Purkinje cell (primary cell): ENCODE data around the gene CTSZ. TPM values are rescaled to one million over a fixed set of nuclear protein-coding genes. Genes with fewer than 3 reads are reported as not detected.

Source experiments
- polyA plus RNA-seq: library from polyadenylated mRNA; unstranded; fragments of >200 nt; fragmentation: Nextera tagmentation; gene quantifications from 2 replicates; pipeline ENCODE4 v1.2.1, GENCODE V29; 2014

The CTSZ gene
- polyA plus RNA-seq = not detected in 2 replicates

DNA sequence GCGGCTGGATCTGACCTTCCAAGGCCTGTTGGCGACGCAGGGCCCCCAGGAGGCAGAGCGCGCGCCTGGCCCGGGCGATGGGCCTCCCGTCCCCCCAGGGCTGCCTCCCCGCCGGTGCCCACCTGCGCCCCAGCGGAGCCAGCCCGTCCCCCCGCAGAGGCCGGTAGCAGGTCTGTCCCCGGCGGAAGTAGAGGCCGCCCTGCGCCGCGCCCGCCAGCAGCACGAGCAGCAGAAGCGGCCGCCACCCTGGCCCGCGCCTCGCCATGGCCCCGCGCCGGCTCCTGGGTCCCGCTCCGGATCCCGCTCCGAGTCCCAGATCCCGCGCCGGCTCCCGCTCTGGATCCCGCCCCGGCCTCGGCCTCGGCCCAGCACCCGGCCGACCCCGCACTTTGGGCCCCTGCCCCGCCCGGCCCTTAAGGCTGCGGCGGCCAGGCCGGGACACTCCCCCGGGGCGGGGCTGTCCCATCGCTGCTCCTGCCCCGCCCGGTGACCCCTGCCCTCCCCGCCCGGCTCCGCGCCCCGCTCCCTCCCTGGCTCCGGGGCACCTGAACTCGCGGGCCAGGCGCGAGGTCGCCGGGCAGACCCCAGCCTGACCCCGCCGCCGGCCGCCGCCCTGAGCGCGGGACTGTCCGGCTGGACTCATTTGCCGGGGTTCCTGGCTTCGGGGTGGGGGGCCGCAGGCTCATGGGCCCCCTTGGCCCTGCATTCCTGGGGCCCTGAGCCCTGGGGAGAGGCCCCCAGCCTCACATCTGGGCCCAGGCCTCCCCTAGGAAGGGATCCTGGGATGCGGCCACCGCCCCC lies at the start of gene CTSZ:
TSS of gene CTSZ (minus strand) at position 391 of the 801 bp plus-strand sequence. CDS start at position 265, 126 bp downstream.

GRCh38 chr20:59042151-59042795 lies 35.2 kb upstream of the CTSZ start, which contains the start of gene PRELID3B:
Gene PRELID3B, minus strand, starts transcription at chr20:59042786. Its CDS starts 56 bp downstream, at chr20:59042730.

GRCh38 chr20:59032023-59032712 lies 25.1 kb upstream of the CTSZ start, which contains the start of gene ATP5F1E:
Gene ATP5F1E, minus strand, starts transcription at chr20:59032335. Its CDS starts 84 bp downstream, at chr20:59032251.

DNA sequence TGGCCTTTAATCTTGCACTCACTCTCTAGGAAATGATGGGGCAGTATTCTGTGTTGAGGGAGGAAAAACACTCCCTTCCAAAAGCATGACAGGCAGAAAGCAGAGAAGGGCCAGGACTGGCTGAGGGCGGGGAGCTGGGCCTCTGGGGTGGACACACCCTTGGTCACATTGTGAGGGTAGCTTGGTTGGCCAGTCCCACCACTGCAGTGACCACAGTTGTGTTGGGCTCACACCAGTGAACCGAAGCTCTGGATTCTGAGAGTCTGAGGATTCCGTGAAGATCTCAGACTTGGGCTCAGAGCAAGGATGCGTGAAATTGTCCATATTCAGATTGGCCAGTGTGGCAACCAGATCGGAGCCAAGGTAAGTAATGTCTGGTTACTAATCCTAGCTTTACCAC lies 12.2 kb upstream of the CTSZ start, which contains the start of gene TUBB1:
TSS of gene TUBB1 (plus strand) at position 213 of the 400 bp plus-strand sequence. CDS start at position 307, 94 bp downstream.

GRCh38 chr20:58980711-58981627 lies 26.1 kb downstream of the CTSZ start, which contains the start of gene NELFCD:
Gene NELFCD, plus strand, starts transcription at chr20:58981256. Its CDS starts 54 bp downstream, at chr20:58981310.

Other genes starting within 250 kb of the CTSZ start
- not detected in 2 replicates for gene GNAS-AS1, start 156.4 kb downstream of the CTSZ start, polyA plus RNA-seq
- gene GNAS, start 154.5 kb downstream of the CTSZ start, polyA plus RNA-seq = 896 and 901 TPM in 2 replicates
- 11.0 and 12.4 TPM in 2 replicates for gene NELFCD, start 26.0 kb downstream of the CTSZ start, polyA plus RNA-seq
- gene TUBB1, start 12.2 kb upstream of the CTSZ start, polyA plus RNA-seq = not detected in 2 replicates
- 357 and 438 TPM in 2 replicates for gene ATP5F1E, start 25.1 kb upstream of the CTSZ start, polyA plus RNA-seq
- gene PRELID3B, start 35.5 kb upstream of the CTSZ start, polyA plus RNA-seq = 12.4 and 21.0 TPM in 2 replicates
- 0.67 TPM in 1 of 2 replicates, not detected in the other for gene ZNF831, start 156.6 kb upstream of the CTSZ start, polyA plus RNA-seq